Measurements from ENCODE around the gene NAA35. TPM values are rescaled to one million over a fixed set of nuclear protein-coding genes. Genes with fewer than 3 reads are reported as not detected.

Gene NAA35
- total and polyA plus RNA-seq, 11 donors = 4.0 to 21.8 (median 16.5) TPM

- ATAC-seq = no peak
- intact Hi-C loops (cut with DNase I) = loop anchor here in 2 of 10 donors (5.0 to 10.0 kb wide), 2 partner anchors 341 to 1967 kb away; partner anchors contain the start of gene ISCA1 (in 1 of the 2)
- DNase-seq = no peak
- H3K27ac ChIP-seq = peak overlapping the region in 1 of 12 donors; percentile 99
- H3K27me3 ChIP-seq = no peaks in the 10 kb centered on the region
- H3K4me3 ChIP-seq = no peak overlapping the region
- peaks cover 4 to 45% (median 29%) of the 10 kb centered on the region in 12 donors for H3K4me1 ChIP-seq
- H3K9me3 ChIP-seq = no peaks in the 10 kb centered on the region
- 93 to 97% (median 95%) methylated on average over 1 of the region's 1 CpG for WGBS, 4 donors
- peaks cover 0 to 65% (median 44%) of the 10 kb centered on the region in 9 donors for H3K36me3 ChIP-seq
- TF ChIP-seq, protein P1, sequence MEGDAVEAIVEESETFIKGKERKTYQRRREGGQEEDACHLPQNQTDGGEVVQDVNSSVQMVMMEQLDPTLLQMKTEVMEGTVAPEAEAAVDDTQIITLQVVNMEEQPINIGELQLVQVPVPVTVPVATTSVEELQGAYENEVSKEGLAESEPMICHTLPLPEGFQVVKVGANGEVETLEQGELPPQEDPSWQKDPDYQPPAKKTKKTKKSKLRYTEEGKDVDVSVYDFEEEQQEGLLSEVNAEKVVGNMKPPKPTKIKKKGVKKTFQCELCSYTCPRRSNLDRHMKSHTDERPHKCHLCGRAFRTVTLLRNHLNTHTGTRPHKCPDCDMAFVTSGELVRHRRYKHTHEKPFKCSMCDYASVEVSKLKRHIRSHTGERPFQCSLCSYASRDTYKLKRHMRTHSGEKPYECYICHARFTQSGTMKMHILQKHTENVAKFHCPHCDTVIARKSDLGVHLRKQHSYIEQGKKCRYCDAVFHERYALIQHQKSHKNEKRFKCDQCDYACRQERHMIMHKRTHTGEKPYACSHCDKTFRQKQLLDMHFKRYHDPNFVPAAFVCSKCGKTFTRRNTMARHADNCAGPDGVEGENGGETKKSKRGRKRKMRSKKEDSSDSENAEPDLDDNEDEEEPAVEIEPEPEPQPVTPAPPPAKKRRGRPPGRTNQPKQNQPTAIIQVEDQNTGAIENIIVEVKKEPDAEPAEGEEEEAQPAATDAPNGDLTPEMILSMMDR (IDR thresholded peaks at IDR 0.05) = no peak
- TF ChIP-seq POLR2A (IDR thresholded peaks at IDR 0.05) = no peak
Measured at GRCh38 chr9:85943757-85944430, 2.9 kb downstream of the NAA35 start.

DNA sequence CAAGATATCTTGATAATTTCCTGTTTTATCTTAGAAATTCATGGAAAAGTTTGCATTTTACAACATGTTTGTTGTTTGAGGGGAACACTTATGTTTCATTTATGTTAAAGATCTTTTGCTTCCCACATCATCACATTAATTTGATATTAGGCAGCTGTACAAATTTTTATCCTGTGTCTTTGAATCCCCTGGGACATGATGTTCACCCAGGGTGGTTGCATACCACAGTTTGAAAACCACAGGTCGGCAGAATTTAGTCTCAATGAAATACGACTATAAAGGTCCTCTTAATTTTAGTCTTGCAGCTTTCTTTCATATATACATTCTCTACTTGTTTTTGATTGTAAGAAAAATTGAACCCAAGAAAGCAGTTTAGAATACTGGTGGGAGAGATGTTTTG, 3.7 kb downstream of the NAA35 start:
- Histone ChIP-seq H3K9me3 (no peaks in the 10 kb centered on the region), H3K4me3 (no peak overlapping the region), H3K36me3 (peaks cover 0 to 65% (median 44%) of the 10 kb centered on the region in 9 donors), H3K27ac (peak overlapping the region in 1 of 12 donors; percentile 99), H3K4me1 (peaks cover 4 to 52% (median 33%) of the 10 kb centered on the region in 12 donors), H3K27me3 (no peaks in the 10 kb centered on the region)
- WGBS, 4 donors = 71 to 82% (median 73%) methylated on average over 2 of the region's 2 CpGs
- DNase-seq = no peak
- TF ChIP-seq POLR2A (IDR thresholded peaks at IDR 0.05) = no peak
- TF ChIP-seq, protein P1 (IDR thresholded peaks at IDR 0.05) = no peak
- no peak for ATAC-seq
- intact Hi-C loops (cut with DNase I) = loop anchor here in 2 of 10 donors (5.0 to 10.0 kb wide), 2 partner anchors 340 to 1967 kb away; partner anchors contain the start of gene ISCA1 (in 1 of the 2)

GRCh38 chr9:85949586-85950335, 8.8 kb downstream of the NAA35 start:
- H3K4me1 ChIP-seq = peaks cover 0 to 32% (median 11%) of the 10 kb centered on the region in 12 donors
- intact Hi-C loops (cut with DNase I) = loop anchor here in 1 of 10 donors (10.0 kb wide), 1 partner anchor 335 kb away; the partner anchor contains the start of gene ISCA1
- WGBS, 4 donors = 67 to 77% (median 73%) methylated on average over 4 of the region's 4 CpGs

More at GRCh38 chr9:85949586-85950335, 8.8 kb downstream of the NAA35 start:
- H3K27ac ChIP-seq = no peak overlapping the region
- no peak for TF ChIP-seq POLR2A (IDR thresholded peaks at IDR 0.05)
- TF ChIP-seq, protein P1 (IDR thresholded peaks at IDR 0.05) = no peak
- no peaks in the 10 kb centered on the region for H3K27me3 ChIP-seq
- peaks cover 0 to 73% (median 47%) of the 10 kb centered on the region in 9 donors for H3K36me3 ChIP-seq
- no peak for DNase-seq
- no peak for ATAC-seq
- H3K4me3 ChIP-seq = no peak overlapping the region
- H3K9me3 ChIP-seq = no peaks in the 10 kb centered on the region

Data from heart left ventricle (tissue), 16 donors.